ENCODE data around the gene HNF1A. TPM values are rescaled to one million over a fixed set of nuclear protein-coding genes. Genes with fewer than 3 reads are reported as not detected.
A peak's percentile ranks its signal among the peaks of the same experiment; 100 is the strongest.

The HNF1A gene
- total and polyA plus RNA-seq, 8 donors = 0.89 to 14.5 (median 6.0) TPM

GRCh38 chr12:120998435-120998834 is 20.1 kb downstream of the HNF1A start:
- no peak for TF ChIP-seq EP300 (IDR thresholded peaks at IDR 0.05)
- no peak for TF ChIP-seq CTCF (IDR thresholded peaks at IDR 0.05)
- TF ChIP-seq POLR2A (IDR thresholded peaks at IDR 0.05) = no peak
- TF ChIP-seq POLR2AphosphoS5 (IDR thresholded peaks at IDR 0.05) = no peak
- intact Hi-C loops (cut with DNase I; ENCODE audit: low total_unique reads) = no loop called here
- no peaks in the 10 kb centered on the region for H3K9me3 ChIP-seq
- WGBS, 5 donors = 68 to 80% (median 73%) methylated on average over 3 of the region's 3 CpGs
- no peak for DNase-seq
- H3K27ac ChIP-seq = peak overlapping the region in 1 of 5 donors; percentile 50
- H3K4me1 ChIP-seq = peaks cover 23 to 37% (median 34%) of the 10 kb centered on the region in 4 donors
- H3K27me3 ChIP-seq = no peaks in the 10 kb centered on the region
- H3K4me3 ChIP-seq = no peak overlapping the region
- H3K36me3 ChIP-seq = peaks cover 4 to 67% (median 61%) of the 10 kb centered on the region in 4 donors

GRCh38 chr12:120999191-121000120 is 21.1 kb downstream of the HNF1A start:
- Histone ChIP-seq H3K9me3 (no peaks in the 10 kb centered on the region), H3K4me1 (peaks cover 24 to 46% (median 42%) of the 10 kb centered on the region in 4 donors), H3K36me3 (peaks cover 4 to 69% (median 61%) of the 10 kb centered on the region in 4 donors), H3K4me3 (no peak overlapping the region), H3K27ac (peak overlapping the region; percentile 37 to 64 (median 50)), H3K27me3 (no peaks in the 10 kb centered on the region)
- peak in 1 of 2 donors; percentile 69 for DNase-seq
- intact Hi-C loops (cut with DNase I; ENCODE audit: low total_unique reads) = no loop called here
- no peak for TF ChIP-seq CTCF (IDR thresholded peaks at IDR 0.05)
- no peak for TF ChIP-seq POLR2A (IDR thresholded peaks at IDR 0.05)
- no peak for TF ChIP-seq EP300 (IDR thresholded peaks at IDR 0.05)
- no peak for TF ChIP-seq POLR2AphosphoS5 (IDR thresholded peaks at IDR 0.05)
- 27 to 53% (median 37%) methylated on average over 10 to 23 of the region's 23 CpGs for WGBS, 5 donors

- Histone ChIP-seq H3K36me3 (peaks cover 9 to 68% (median 60%) of the 10 kb centered on the region in 4 donors), H3K4me3 (no peak overlapping the region), H3K27me3 (no peaks in the 10 kb centered on the region), H3K27ac (peak overlapping the region; percentile 9 to 64 (median 58)), H3K4me1 (peaks cover 28 to 50% (median 46%) of the 10 kb centered on the region in 4 donors), H3K9me3 (no peaks in the 10 kb centered on the region)
- 35 to 51% (median 43%) methylated on average over 8 to 11 of the region's 11 CpGs for WGBS, 5 donors
- peak in 1 of 2 donors; percentile 44 for DNase-seq
- TF ChIP-seq POLR2AphosphoS5 (IDR thresholded peaks at IDR 0.05) = peak in 1 of 3 donors; percentile 35
- no peak for TF ChIP-seq POLR2A (IDR thresholded peaks at IDR 0.05)
- no peak for TF ChIP-seq EP300 (IDR thresholded peaks at IDR 0.05)
- TF ChIP-seq CTCF (IDR thresholded peaks at IDR 0.05) = no peak
- intact Hi-C loops (cut with DNase I; ENCODE audit: low total_unique reads) = no loop called here
Measured at GRCh38 chr12:121000530-121000929, 22.2 kb downstream of the HNF1A start.

GRCh38 chr12:121001060-121001459 is 22.7 kb downstream of the HNF1A start:
- DNase-seq = no peak

More at GRCh38 chr12:121001060-121001459, 22.7 kb downstream of the HNF1A start:
- H3K4me1 ChIP-seq = peaks cover 28 to 50% (median 46%) of the 10 kb centered on the region in 4 donors
- peaks cover 12 to 68% (median 61%) of the 10 kb centered on the region in 4 donors for H3K36me3 ChIP-seq
- H3K27ac ChIP-seq = peak overlapping the region; percentile 3 to 64 (median 58)
- no peaks in the 10 kb centered on the region for H3K27me3 ChIP-seq
- H3K9me3 ChIP-seq = no peaks in the 10 kb centered on the region
- 62 to 82% (median 79%) methylated on average over 9 to 11 of the region's 11 CpGs for WGBS, 5 donors
- TF ChIP-seq POLR2A (IDR thresholded peaks at IDR 0.05) = no peak
- no peak for TF ChIP-seq POLR2AphosphoS5 (IDR thresholded peaks at IDR 0.05)
- no peak for TF ChIP-seq EP300 (IDR thresholded peaks at IDR 0.05)
- TF ChIP-seq CTCF (IDR thresholded peaks at IDR 0.05) = no peak
- intact Hi-C loops (cut with DNase I; ENCODE audit: low total_unique reads) = no loop called here
- no peak overlapping the region for H3K4me3 ChIP-seq
